SK-N-SH treated with all-trans-retinoic acid at 6 μM for 48 hours (cell line): Measurements from ENCODE around the gene MYEOV.

ENCODE experiments used
- ATAC-seq: fragments of 200-7000 bp; cut with Tn5 transposase; 3 replicates; pipeline ENCODE4 v1.9.1; 2020; ENCODE audit warnings: mild to moderate bottlenecking, moderate library complexity
- ARNTL ChIP-seq: fragments of 450-650 bp; formaldehyde crosslinking; IDR thresholded peaks from 2 replicates; pipeline ENCODE4 v1.5.0; 2020; ENCODE audit warnings: low read depth, mild to moderate bottlenecking, moderate library complexity, borderline replicate concordance
- BACH2 ChIP-seq: fragments of 250-450 bp; sonication (Bioruptor Pico); IDR thresholded peaks from 2 replicates; pipeline ENCODE4 v1.9.0; 2021; ENCODE audit warnings: mild to moderate bottlenecking, borderline replicate concordance
- CSDC2 ChIP-seq: fragments of 250-450 bp; sonication (Bioruptor Pico); IDR thresholded peaks from 2 replicates; pipeline ENCODE4 v1.5.0; 2020; ENCODE audit warnings: mild to moderate bottlenecking, moderate library complexity
- ESRRG ChIP-seq: fragments of 250-450 bp; sonication (Bioruptor Pico); IDR thresholded peaks from 2 replicates; pipeline ENCODE4 v1.6.1; 2021; ENCODE audit warnings: mild to moderate bottlenecking
- GLIS3 ChIP-seq: fragments of 250-450 bp; sonication (Bioruptor Pico); IDR thresholded peaks from 2 replicates; pipeline ENCODE4 v1.5.0; 2020; ENCODE audit warnings: mild to moderate bottlenecking, moderate library complexity
- ISL1 ChIP-seq: fragments of 250-450 bp; sonication (Bioruptor Pico); IDR thresholded peaks from 2 replicates; pipeline ENCODE4 v2.1.2; 2022; ENCODE audit warnings: mild to moderate bottlenecking, moderate library complexity
- OSR1 ChIP-seq: fragments of 250-450 bp; sonication (Bioruptor Pico); IDR thresholded peaks from 2 replicates; pipeline ENCODE4 v1.8.0; 2022; ENCODE audit warnings: moderate library complexity, mild to moderate bottlenecking, inconsistent platforms
- PPARA ChIP-seq: fragments of 250-450 bp; sonication (Bioruptor Pico); IDR thresholded peaks from 2 replicates; pipeline ENCODE4 v1.5.0; 2020; ENCODE audit warnings: mild to moderate bottlenecking, borderline replicate concordance
- RARB ChIP-seq: fragments of 250-450 bp; sonication (Bioruptor Pico); IDR thresholded peaks from 2 replicates; pipeline ENCODE4 v1.8.0; 2021; ENCODE audit warnings: mild to moderate bottlenecking, moderate library complexity
- SNAI2 ChIP-seq: fragments of 250-450 bp; sonication (Bioruptor Pico); IDR thresholded peaks from 2 replicates; pipeline ENCODE4 v1.5.0; 2020; ENCODE audit warnings: mild to moderate bottlenecking, moderate library complexity
- TCF4 ChIP-seq: fragments of 250-450 bp; sonication (Bioruptor Pico); IDR thresholded peaks from 2 replicates; pipeline ENCODE4 v1.8.0; 2021; ENCODE audit warnings: mild to moderate bottlenecking, moderate library complexity, borderline replicate concordance
- TOX ChIP-seq: fragments of 250-450 bp; sonication (Bioruptor Pico); IDR thresholded peaks from 2 replicates; pipeline ENCODE4 v1.8.0; 2021; ENCODE audit warnings: mild to moderate bottlenecking, moderate library complexity, borderline replicate concordance
- ZC3H10 ChIP-seq: fragments of 250-450 bp; sonication (Bioruptor Pico); IDR thresholded peaks from 2 replicates; pipeline ENCODE4 v1.5.1; 2021; ENCODE audit warnings: mild to moderate bottlenecking, moderate library complexity
- ZFP3 ChIP-seq: fragments of 250-450 bp; sonication (Bioruptor Pico); IDR thresholded peaks from 2 replicates; pipeline ENCODE4 v1.5.0; 2020; ENCODE audit warnings: mild to moderate bottlenecking, moderate library complexity
- ZFP30 ChIP-seq: fragments of 450-650 bp; formaldehyde crosslinking; IDR thresholded peaks from 2 replicates; pipeline ENCODE4 v1.5.0; 2022; ENCODE audit warnings: mild to moderate bottlenecking, moderate library complexity
- ZNF565 ChIP-seq: fragments of 450-650 bp; formaldehyde crosslinking; conservative IDR thresholded peaks from 2 replicates; pipeline ENCODE4 v1.5.0; 2020; ENCODE audit warnings: low read depth, mild to moderate bottlenecking, moderate library complexity
- TF ChIP-seq, protein P1 (sequence below): fragments of 250-450 bp; sonication (Bioruptor Pico); IDR thresholded peaks from 2 replicates; pipeline ENCODE4 v1.5.1; 2021; ENCODE audit warnings: mild to moderate bottlenecking, moderate library complexity
- TF ChIP-seq, protein P2 (sequence below): fragments of 250-450 bp; sonication (Bioruptor Pico); IDR thresholded peaks from 2 replicates; pipeline ENCODE4 v1.5.1; 2020; ENCODE audit warnings: low read depth, mild to moderate bottlenecking, moderate library complexity
- TF ChIP-seq, protein P3 (sequence below): fragments of 250-450 bp; sonication (Bioruptor Pico); IDR thresholded peaks from 2 replicates; pipeline ENCODE4 v1.8.0; 2021; ENCODE audit warnings: low read depth, mild to moderate bottlenecking, moderate library complexity, borderline replicate concordance
- TF ChIP-seq, protein P4 (sequence below): fragments of 250-450 bp; sonication (Bioruptor Pico); IDR thresholded peaks from 2 replicates; pipeline ENCODE4 v1.8.0; 2020; ENCODE audit warnings: mild to moderate bottlenecking, moderate library complexity, borderline replicate concordance

The MYEOV gene

DNA sequence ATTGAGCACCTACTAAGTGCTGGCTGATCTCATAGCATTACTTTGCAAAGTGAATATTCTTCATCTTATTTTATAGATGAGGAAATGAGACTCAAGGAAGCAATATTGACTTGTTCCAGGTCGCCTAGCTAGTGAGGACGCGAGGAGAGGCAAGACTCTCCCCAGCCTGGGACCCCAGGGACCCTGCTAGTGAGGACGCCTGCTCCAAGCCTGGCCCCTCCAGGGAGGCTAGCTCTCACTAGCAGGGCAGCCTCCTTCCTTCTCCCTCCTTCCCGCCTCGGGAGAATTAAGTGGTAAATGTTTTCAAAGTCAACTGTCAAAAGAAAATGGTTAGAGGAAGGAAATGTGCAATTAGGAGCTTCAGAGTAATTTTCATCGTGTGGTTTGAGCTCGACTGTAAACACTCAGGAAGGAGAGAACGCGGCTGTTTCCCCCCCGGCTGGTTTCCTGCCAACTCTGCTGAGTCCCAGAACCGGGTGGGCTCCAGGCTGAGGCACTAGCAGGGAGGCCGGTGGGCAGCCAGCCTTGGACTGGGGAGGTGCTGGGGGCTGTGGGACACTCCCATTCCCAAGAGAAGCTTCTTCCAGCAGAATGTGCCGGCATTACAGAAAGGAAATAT, 17.9 kb downstream of the MYEOV start (continued):
- TF ChIP-seq ISL1 (CRISPR knock-in tag) (no peak), TOX (CRISPR knock-in tag) (no peak), PPARA (no peak)
- TF ChIP-seq, protein P1, sequence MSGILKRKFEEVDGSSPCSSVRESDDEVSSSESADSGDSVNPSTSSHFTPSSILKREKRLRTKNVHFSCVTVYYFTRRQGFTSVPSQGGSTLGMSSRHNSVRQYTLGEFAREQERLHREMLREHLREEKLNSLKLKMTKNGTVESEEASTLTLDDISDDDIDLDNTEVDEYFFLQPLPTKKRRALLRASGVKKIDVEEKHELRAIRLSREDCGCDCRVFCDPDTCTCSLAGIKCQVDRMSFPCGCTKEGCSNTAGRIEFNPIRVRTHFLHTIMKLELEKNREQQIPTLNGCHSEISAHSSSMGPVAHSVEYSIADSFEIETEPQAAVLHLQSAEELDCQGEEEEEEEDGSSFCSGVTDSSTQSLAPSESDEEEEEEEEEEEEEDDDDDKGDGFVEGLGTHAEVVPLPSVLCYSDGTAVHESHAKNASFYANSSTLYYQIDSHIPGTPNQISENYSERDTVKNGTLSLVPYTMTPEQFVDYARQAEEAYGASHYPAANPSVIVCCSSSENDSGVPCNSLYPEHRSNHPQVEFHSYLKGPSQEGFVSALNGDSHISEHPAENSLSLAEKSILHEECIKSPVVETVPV = no peak

DNA sequence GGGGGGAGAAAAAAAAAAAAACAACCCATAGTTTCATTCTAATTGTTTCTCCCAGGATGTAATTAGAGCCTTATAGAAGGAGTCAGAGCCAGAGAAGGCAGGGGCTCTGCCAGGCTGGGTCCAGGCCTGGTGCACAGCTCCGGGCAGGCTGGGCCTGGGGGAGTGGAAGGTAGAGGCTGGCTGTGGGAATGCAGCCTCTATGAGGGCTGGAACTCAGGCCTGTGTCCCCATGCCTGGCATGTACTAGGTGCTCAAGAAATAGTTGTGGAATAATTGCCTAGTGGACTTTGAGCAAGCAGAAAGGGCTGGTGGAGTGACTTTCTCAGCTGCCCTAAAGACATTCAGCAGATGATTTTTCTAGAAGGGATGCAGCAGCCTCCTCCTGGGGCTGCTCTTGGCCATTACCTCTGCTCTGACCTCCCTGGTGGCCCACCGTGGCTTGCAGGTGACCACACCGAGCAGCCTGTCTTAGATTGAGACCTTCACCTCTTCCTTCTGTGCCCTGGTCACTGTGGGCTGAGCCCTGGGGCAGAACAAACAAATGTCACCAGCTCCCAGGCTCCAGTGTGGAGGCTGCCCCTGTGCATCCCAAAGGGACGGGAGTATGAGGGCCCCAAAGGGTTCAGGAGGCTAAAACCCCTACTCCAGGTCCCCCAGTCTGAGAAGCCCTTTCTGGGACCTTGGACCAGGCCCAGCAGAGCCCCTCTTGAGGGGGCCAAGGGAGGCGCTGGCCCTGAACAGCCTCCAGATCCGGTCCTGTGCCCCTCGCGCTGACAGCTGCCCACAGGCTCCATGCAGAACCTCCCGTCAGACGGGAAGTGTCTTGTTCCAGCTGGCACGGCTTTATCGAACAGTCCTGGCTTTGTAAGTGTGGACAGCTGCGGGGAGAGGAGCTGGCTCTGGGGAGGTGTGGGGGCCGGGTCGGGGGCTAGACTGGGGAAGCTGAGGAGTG, 18.8 kb downstream of the MYEOV start:
- TF ChIP-seq ZFP3 (no peak), OSR1 (no peak), ESRRG (CRISPR knock-in tag) (no peak), GLIS3 (CRISPR knock-in tag) (no peak), BACH2 (CRISPR knock-in tag) (no peak), ISL1 (CRISPR knock-in tag) (no peak), ZFP30 (no peak), ZNF565 (CRISPR knock-in tag) (no peak), RARB (CRISPR knock-in tag) (no peak), ZC3H10 (CRISPR knock-in tag) (no peak), TOX (CRISPR knock-in tag) (no peak), CSDC2 (CRISPR knock-in tag) (no peak), SNAI2 (CRISPR knock-in tag) (no peak), ARNTL (CRISPR knock-in tag) (no peak)
- TF ChIP-seq, protein P1 = no peak
- TF ChIP-seq, protein P2, sequence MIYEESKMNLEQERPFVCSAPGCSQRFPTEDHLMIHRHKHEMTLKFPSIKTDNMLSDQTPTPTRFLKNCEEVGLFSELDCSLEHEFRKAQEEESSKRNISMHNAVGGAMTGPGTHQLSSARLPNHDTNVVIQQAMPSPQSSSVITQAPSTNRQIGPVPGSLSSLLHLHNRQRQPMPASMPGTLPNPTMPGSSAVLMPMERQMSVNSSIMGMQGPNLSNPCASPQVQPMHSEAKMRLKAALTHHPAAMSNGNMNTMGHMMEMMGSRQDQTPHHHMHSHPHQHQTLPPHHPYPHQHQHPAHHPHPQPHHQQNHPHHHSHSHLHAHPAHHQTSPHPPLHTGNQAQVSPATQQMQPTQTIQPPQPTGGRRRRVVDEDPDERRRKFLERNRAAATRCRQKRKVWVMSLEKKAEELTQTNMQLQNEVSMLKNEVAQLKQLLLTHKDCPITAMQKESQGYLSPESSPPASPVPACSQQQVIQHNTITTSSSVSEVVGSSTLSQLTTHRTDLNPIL (CRISPR knock-in tag) = no peak
- TF ChIP-seq, protein P3, sequence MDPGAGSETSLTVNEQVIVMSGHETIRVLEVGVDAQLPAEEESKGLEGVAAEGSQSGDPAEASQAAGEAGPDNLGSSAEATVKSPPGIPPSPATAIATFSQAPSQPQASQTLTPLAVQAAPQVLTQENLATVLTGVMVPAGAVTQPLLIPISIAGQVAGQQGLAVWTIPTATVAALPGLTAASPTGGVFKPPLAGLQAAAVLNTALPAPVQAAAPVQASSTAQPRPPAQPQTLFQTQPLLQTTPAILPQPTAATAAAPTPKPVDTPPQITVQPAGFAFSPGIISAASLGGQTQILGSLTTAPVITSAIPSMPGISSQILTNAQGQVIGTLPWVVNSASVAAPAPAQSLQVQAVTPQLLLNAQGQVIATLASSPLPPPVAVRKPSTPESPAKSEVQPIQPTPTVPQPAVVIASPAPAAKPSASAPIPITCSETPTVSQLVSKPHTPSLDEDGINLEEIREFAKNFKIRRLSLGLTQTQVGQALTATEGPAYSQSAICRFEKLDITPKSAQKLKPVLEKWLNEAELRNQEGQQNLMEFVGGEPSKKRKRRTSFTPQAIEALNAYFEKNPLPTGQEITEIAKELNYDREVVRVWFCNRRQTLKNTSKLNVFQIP (CRISPR knock-in tag) = no peak
- TF ChIP-seq, protein P4, sequence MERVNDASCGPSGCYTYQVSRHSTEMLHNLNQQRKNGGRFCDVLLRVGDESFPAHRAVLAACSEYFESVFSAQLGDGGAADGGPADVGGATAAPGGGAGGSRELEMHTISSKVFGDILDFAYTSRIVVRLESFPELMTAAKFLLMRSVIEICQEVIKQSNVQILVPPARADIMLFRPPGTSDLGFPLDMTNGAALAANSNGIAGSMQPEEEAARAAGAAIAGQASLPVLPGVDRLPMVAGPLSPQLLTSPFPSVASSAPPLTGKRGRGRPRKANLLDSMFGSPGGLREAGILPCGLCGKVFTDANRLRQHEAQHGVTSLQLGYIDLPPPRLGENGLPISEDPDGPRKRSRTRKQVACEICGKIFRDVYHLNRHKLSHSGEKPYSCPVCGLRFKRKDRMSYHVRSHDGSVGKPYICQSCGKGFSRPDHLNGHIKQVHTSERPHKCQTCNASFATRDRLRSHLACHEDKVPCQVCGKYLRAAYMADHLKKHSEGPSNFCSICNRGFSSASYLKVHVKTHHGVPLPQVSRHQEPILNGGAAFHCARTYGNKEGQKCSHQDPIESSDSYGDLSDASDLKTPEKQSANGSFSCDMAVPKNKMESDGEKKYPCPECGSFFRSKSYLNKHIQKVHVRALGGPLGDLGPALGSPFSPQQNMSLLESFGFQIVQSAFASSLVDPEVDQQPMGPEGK = no peak
- TF ChIP-seq, all 23 proteins: peak for 0
- ATAC-seq = no peak

DNA sequence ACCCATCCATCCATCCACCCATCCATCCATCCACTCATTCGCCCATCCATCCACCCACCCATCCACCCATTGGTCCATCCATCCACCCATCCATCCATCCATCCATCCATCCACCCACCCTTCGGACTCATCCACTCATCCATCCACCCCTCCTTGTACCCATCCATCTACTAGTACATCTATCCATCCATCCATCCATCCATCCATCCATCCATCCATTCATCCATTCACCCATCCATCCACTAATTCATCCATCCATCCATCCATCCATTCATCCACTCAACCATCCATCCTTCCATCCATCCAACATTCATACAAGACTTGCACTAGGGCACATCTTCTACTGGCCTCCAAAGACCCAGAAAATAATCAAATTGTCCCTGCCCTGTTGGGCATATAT, 20.0 kb downstream of the MYEOV start:
- TF ChIP-seq BACH2 (CRISPR knock-in tag) = no peak
- TF ChIP-seq ZFP3 = no peak
- TF ChIP-seq, protein P3 (CRISPR knock-in tag) = no peak
- no peak for TF ChIP-seq ZC3H10 (CRISPR knock-in tag)
- TF ChIP-seq TCF4 (CRISPR knock-in tag) = no peak
- TF ChIP-seq ZNF565 (CRISPR knock-in tag) = no peak
- ATAC-seq = no peak
